Activated T-cell treated with anti-CD3 and anti-CD28 coated beads for 24 hours (primary cell): ENCODE results near the gene ZFPM1.
"Not testable (repeated sequence)": the region's sequence is repeated elsewhere in the genome, so short reads cannot be mapped to it uniquely, and the experiment has no call there.

Experiments
- DNase-seq: peaks from one replicate; pipeline ENCODE4 v3.0.0-alpha.2; 2020; ENCODE audit warnings: low read depth

ZFPM1 gene

DNA sequence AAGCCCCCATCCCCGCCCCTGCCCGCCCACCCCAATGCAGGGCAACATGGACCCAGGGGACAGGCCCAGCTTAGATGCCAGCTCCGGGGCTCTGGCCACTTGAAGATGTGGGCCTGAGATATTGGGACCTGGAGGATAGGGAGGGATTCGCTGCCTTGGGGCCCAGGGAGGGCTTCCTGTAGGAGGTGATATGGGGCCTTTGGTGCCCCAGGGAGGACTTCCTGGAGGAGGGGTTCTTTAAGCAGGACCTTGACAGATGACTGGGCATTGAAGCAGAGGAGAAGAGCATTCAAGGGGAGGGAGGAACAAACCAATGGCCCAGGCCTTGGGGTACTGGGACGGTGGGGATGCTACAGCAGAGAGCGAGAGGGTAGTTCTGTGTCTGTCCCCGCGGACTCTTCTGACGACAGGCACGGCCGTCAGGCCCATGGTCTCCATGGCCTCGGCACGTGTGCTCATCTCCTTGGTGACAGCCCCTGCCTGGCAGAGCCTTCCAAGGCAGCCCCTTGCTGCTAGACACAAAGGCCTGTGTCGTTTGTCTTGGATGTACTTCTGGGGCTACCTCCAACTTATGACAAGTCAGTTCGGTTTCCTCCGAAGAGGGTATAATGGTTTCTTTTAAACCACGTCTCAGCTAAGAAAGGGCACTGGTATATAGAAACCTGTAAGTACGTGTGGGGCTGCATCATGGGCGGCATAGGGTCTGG, 61.6 kb downstream of the ZFPM1 start:
- DNase-seq = no peak

GRCh38 chr16:88515371-88515770, 62.3 kb downstream of the ZFPM1 start:
- DNase-seq = no peak

DNA sequence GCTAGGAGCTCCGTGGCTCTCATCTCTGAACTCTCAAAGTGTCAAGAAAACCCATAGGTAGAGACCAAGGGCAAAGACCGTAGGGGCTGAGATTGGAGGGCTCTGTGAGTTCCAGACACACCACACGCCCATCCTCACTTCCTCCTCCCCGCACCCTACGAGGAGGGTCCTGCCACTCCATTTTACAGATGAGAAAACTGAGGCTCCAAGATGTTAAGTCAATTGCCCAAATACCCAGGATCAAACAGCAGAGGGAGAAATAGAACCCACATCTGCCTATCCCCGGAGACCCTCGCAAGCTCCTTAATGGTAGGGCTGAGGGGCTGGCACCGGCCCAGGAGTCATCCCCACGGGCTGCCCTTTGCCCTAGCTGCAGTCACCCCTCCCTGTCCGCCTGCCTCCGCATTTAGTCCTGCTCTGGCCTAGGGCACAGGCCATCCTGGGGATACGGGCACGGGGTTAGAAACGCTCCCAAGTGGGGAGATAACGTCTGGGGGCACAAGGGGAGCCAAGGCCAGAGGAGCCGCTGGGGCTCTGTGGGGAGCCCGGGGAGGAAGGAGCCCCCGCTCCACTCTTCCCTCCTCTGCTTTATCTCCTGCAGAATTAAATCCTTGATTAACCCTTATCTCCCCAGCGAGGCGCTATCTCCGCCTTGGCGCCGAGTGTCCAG, 63.0 kb downstream of the ZFPM1 start:
- no peak for DNase-seq

DNA sequence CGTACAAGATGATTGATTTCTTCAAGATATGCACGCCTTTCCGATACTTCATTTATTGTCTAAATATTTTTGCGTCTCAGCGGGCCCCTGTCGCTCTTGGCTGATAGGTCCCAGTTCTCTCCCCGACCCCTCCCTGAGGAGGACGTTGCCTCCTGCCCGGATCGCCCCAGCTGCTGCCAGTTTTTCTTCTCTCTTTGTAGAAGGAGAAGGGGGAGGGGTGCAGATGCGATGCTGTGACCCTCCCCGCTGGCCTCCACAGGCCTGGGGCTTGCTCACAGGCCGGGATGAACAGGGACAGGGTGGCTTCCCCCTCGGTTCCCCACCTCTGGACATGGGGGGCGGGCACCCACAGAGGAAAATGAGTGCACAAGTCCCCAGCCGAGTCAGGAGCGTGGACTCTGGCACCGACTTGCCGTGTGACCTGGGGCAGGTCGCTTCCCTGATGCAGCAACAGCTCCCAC, 63.6 kb downstream of the ZFPM1 start:
- DNase-seq = no peak

DNA sequence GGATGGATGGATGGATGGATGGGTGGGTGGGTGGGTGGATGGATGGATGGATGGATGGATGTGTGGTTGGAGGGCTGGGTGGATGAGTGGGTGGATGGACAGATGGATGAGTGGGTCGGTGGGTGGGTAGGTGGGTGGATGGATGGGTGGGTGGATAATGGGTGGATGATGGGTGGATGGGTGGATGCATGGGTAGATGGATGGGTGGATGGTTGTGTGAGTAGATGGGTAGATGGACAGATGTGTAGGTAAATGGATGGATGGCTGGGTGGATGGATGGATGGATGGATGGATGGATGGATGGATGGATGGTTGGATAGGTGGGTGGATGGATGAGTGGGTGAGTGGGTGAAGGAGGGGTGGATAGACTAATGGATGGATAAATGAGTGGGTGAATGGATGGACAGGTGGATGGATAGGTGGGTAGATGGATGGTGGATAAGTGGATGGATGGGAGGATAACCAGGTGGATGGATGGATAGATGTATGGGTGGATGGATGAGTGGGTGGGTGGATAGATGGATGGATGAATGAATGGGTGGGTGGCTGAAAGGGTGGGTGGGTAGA, 64.2 kb downstream of the ZFPM1 start:
- not testable (repeated sequence) for DNase-seq

DNA sequence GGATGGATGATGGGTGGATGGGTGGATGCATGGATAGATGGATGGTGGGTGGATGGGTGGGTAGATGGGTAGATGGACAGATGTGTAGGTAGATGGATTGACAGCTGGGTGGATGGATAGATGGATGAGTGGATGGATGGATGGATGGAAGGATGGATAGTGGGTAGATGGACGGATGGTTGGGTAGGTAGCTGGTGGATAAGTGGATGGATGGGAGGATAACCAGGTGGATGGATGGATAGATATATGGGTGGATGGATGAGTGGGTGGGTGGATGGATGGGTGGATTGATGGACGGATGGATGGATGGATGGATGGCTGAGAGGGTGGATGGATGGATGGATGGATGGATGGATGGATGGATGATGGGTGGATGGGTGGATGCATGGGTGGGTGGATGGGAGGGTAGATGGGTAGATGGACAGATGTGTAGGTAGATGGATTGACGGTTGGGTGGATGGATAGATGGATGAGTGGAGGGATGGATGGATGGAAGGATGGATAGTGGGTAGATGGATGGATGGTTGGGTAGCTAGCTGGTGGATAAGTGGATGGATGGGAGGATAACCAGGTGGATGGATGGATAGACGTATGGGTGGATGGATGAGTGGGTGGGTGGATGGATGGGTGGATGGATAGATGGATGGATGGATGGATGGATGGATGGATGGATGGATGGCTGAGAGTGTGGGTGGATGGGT, 65.5 kb downstream of the ZFPM1 start:
- not testable (repeated sequence) for DNase-seq

- no peak for DNase-seq
These were observed 66.2 kb downstream of the ZFPM1 start for GRCh38 chr16:88519240-88519639.

- DNase-seq = no peak
These were observed 67.0 kb downstream of the ZFPM1 start for GRCh38 chr16:88519938-88520653.

- no peak for DNase-seq
These were observed 68.6 kb downstream of the ZFPM1 start for GRCh38 chr16:88521674-88522073.

GRCh38 chr16:88522276-88522949, 69.3 kb downstream of the ZFPM1 start:
- no peak for DNase-seq

DNA sequence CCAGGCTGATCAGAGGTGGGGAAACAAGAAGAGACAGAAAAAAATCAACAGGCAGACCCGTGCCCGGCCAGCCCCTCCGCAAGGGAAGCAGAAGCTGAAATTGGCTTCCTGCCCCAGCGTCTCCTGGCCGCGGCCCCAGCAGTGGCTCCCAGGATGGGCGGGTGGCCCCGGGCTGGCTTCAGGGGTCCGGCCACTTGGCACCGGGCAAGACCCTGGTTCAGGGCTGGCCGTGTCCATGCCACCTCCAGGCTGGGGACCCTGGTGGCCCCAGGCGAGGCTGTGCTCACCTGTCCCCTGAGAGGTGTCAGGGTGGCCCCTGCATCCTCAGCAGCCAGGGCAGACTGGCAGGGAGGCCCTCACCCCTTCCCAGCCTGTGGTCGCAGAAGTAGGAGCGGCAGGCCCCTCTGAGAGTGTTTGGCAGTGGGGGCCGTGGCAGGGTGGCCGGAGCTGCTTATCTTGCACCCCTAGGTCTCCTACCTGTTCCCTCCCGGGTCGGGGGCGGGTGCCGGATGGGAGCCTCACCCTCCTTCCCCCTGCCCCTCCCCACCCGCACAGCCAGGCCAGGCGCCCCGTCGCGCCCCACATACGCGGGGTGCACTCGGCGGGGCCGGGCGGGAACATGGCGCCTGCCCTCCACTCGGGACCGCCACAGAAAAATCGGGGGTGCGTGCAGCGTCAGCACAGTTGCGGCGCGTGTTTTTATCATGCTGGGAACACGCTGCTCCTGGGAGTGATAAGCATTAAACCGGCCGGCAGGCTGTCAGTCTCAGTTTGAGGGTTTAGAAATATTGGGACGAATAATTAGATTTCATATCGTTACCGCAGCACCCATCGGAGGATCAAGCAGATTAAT, 70.5 kb downstream of the ZFPM1 start:
- DNase-seq = no peak

DNA sequence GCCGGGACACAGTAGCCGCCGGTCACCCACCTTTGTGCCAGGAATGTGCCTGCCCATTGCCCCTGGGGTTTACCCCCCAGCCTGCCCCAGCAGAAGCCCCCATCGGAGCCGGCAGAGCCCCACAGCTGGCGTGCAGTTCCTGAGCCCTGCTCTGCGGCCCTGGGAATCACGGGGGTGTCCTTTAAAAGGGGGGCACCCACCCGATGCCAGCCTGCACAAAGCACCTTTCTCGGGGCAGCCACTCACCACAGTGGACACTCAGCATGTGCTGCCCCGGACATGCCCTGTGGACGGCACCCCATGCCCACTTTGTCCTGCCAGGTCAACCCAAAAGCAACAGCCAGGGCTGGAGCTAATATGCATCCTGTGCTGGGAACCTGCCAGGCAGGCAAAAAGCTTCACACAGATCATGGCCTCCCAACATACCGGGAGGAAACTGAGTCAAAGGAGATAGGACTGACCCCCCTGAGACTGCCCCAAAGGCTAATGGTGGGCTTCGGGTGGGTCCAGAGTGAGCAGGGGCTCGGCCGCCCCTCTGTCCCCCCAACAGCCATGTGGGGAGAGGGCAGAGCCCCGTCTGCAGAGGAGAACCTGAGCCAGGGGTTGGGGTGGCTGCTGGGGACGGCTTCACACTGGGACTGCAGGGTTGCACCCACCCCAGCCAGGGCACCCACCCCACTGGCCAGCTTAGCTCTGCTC, 71.3 kb downstream of the ZFPM1 start:
- DNase-seq = no peak

DNA sequence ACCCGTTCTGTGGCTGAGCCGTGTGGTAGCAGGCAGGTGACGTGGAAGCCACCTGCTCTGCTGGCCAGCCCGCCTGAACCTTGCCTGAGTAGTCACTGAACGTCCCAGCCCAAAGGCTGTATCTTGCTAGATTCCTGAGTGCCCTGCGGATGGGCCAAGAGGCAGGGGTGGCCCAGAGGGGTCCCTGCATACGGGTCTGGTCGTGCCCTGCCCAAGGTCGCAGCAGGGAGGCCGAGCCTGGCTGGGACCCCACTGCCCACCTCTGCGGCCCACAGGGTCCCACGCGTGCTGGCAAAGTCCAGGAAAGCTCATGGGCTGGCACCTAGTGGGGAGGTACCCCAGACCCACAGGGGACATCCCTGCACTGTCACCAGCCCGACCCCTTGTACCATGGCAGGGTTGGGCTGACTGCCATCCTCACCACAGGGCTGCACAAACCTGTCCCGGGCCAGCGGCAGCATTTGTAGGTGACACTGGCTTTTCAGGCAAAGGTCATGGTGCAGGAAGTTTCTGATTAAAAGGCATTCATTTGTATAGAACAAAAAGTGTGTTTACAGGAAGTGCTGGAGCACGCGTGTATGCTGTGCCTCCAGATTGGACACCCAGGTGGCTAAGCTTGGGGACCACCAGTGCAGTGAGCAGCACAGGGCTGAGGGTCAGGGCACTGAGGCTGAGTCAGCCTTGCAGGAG, 72.0 kb downstream of the ZFPM1 start:
- no peak for DNase-seq

DNA sequence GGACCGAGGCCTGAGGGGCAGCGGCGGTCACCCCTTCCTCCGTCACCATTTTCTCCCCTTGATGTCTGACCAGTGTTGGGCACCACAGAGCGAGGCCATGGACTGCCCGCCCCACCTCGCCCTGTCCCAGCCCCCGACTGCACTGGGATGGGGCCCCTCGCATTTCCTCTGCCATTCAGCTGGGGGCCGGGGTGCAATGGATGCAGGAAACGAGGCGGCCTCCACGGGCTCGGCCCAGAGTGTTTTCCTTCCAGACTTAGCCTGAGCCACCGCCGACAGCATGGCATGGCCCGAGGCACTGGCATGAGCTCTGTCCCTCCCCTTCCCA, 72.5 kb downstream of the ZFPM1 start:
- DNase-seq = no peak

- no peak for DNase-seq
These were observed 73.2 kb downstream of the ZFPM1 start for GRCh38 chr16:88526008-88526905.

GRCh38 chr16:88526906-88527185, 73.8 kb downstream of the ZFPM1 start:
- DNase-seq = no peak

DNA sequence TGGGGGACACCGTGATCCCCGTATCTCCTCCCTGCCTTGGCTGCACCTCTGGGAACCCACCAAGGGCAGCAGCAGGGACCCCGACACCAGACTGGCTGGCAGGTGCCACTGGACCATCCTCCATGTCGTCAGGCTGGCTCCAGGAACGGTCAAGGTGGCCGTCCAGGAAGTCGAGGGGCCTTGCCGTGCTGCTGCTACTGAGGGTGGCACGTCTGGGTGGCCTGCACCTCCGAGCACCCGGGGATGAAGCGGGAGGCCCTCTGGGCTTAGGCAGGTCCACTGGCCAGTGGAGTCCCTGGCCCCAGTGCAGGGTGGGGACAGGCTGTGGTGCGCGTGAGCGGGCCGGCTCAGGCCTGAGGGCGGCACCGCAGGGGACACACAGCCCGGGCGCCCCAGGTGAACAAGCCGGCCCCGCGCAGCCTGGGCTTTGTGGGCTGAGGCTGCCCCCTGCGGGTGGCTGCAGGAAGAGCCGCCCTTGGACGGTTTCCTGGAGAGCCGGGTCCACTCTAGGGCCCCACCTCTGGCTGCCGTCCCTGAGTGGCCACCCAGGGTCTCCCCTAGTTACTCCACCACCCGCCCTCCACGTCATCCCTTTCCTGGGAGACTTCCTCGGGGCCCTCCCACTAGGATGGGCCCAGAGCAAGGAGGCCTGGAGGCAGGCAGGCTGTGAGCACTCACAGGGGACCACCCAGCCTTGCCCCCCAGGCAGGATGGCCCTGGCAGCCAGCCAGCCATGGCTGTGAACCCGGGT, 74.3 kb downstream of the ZFPM1 start:
- peak; percentile 47 for DNase-seq
